ENCODE results near the gene SOX1.

- TF ChIP-seq, protein P1, sequence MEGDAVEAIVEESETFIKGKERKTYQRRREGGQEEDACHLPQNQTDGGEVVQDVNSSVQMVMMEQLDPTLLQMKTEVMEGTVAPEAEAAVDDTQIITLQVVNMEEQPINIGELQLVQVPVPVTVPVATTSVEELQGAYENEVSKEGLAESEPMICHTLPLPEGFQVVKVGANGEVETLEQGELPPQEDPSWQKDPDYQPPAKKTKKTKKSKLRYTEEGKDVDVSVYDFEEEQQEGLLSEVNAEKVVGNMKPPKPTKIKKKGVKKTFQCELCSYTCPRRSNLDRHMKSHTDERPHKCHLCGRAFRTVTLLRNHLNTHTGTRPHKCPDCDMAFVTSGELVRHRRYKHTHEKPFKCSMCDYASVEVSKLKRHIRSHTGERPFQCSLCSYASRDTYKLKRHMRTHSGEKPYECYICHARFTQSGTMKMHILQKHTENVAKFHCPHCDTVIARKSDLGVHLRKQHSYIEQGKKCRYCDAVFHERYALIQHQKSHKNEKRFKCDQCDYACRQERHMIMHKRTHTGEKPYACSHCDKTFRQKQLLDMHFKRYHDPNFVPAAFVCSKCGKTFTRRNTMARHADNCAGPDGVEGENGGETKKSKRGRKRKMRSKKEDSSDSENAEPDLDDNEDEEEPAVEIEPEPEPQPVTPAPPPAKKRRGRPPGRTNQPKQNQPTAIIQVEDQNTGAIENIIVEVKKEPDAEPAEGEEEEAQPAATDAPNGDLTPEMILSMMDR (IDR thresholded peaks at IDR 0.05) = no peak
- TF ChIP-seq EZH2 (IDR thresholded peaks at IDR 0.05) = no peak
- TF ChIP-seq EZH2phosphoT487 (IDR thresholded peaks at IDR 0.05) = peak; percentile 19
Observed at GRCh38 chr13:112059457-112060281, 7.3 kb upstream of the SOX1 start.
